Muscle of leg (tissue), 11 donors: ENCODE results near the gene RBM4B. TPM values are rescaled to one million over a fixed set of nuclear protein-coding genes. Genes with fewer than 3 reads are reported as not detected.
"Not testable (repeated sequence)": the region's sequence is repeated elsewhere in the genome, so short reads cannot be mapped to it uniquely, and the experiment has no call there.

Experiments used
- DNase-seq: peaks from one replicate; pipeline ENCODE4 v3.0.0; 2013
- H3K27ac ChIP-seq: one replicate; pipeline ENCODE4 v1.5.1; 2013; ENCODE audit warnings: mild to moderate bottlenecking, low read length, control low read depth
- H3K27me3 ChIP-seq: one replicate; pipeline ENCODE4 v1.6.1; 2013; ENCODE audit warnings: low read length; ENCODE audit not compliant: control insufficient read depth, insufficient read depth
- H3K36me3 ChIP-seq: one replicate; pipeline ENCODE4 v1.6.1; 2013; ENCODE audit warnings: low read length; ENCODE audit not compliant: control insufficient read depth, insufficient read depth
- H3K4me1 ChIP-seq: one replicate; pipeline ENCODE4 v1.6.1; 2013; ENCODE audit warnings: low read length; ENCODE audit not compliant: control insufficient read depth, insufficient read depth
- H3K4me3 ChIP-seq: one replicate; pipeline ENCODE4 v1.5.1; 2013; ENCODE audit warnings: low read length, control low read depth
- H3K9me3 ChIP-seq: replicated peaks from 2 replicates; pipeline ENCODE4 v1.6.1; 2013; ENCODE audit warnings: low read depth, low read length; ENCODE audit not compliant: control insufficient read depth
- WGBS: methylation state at CpG from one replicate; pipeline ENCODE4 v1.1.5; 2013; ENCODE audit warnings: missing lambda C conversion rate; ENCODE audit not compliant: insufficient coverage; 5-methylcytosine and 5-hydroxymethylcytosine counted together
- polyA plus RNA-seq, 8 donors: library from polyadenylated mRNA; unstranded; fragments of 120-200 nt; gene quantifications; one replicate each; pipeline versions ENCODE4 v1.2.1 to v1.2.3, GENCODE V29; 2013; ENCODE audit warnings: inconsistent platforms in 1 of 8, low replicate concordance in 1 of 8; ENCODE audit not compliant: insufficient read length in 8 of 8, insufficient read depth in 1 of 8
- total RNA-seq: library from RNA; stranded (reverse); fragments of 120-200 nt; gene quantifications from one replicate; pipeline ENCODE4 v1.2.4, GENCODE V29; 2013

RBM4B gene
- total and polyA plus RNA-seq, 9 donors = 26.7 to 42.8 (median 31.1) TPM

- WGBS = 81% methylated on average over 24 of the region's 24 CpGs
- H3K4me1 ChIP-seq = peaks cover 37% of the 10 kb centered on the region
- no peak overlapping the region for H3K4me3 ChIP-seq
- DNase-seq = no peak
- no peaks in the 10 kb centered on the region for H3K9me3 ChIP-seq
- no peaks in the 10 kb centered on the region for H3K27me3 ChIP-seq
- peaks cover 73% of the 10 kb centered on the region for H3K36me3 ChIP-seq
- H3K27ac ChIP-seq = peak overlapping the region; percentile 65
Measured at GRCh38 chr11:66643745-66644437, 33.8 kb downstream of the RBM4B start.

- Histone ChIP-seq H3K36me3 (peaks cover 60% of the 10 kb centered on the region), H3K27ac (no peak overlapping the region)
- WGBS = no CpG with 5 or more reads among the region's 3 CpGs
Measured at GRCh38 chr11:66641834-66642233, 35.9 kb downstream of the RBM4B start.

GRCh38 chr11:66639814-66640340, 37.8 kb downstream of the RBM4B start:
- DNase-seq, H3K27me3 ChIP-seq, H3K27ac ChIP-seq, H3K9me3 ChIP-seq: not testable (repeated sequence)
- peaks cover 45% of the 10 kb centered on the region for H3K4me1 ChIP-seq
- WGBS = 84% methylated on average over 2 of the region's 10 CpGs
- H3K4me3 ChIP-seq = peak overlapping the region; percentile 76
- peaks cover 41% of the 10 kb centered on the region for H3K36me3 ChIP-seq

More at GRCh38 chr11:66641834-66642233, 35.9 kb downstream of the RBM4B start:
- Histone ChIP-seq H3K4me3 (peak overlapping the region; percentile 8), H3K4me1 (peaks cover 48% of the 10 kb centered on the region), H3K27me3 (no peaks in the 10 kb centered on the region), H3K9me3 (no peaks in the 10 kb centered on the region)
- DNase-seq = no peak

- Histone ChIP-seq H3K4me1 (peaks cover 43% of the 10 kb centered on the region), H3K36me3 (peaks cover 36% of the 10 kb centered on the region), H3K4me3 (peak overlapping the region; percentile 76), H3K27me3 (no peaks in the 10 kb centered on the region), H3K27ac (peak overlapping the region; percentile 99), H3K9me3 (no peaks in the 10 kb centered on the region)
- peak; percentile 75 for DNase-seq
- 0% methylated on average over 16 of the region's 27 CpGs for WGBS
Measured at GRCh38 chr11:66639066-66639813, 38.4 kb downstream of the RBM4B start.

GRCh38 chr11:66638177-66639065, 39.3 kb downstream of the RBM4B start, which contains the start of gene RBM4:
RBM4 (plus strand) TSS chr11:66638703; CDS start chr11:66639712, 1,009 bp downstream.
- under 1% methylated on average over 60 of the region's 63 CpGs for WGBS
- no peaks in the 10 kb centered on the region for H3K27me3 ChIP-seq
- no peaks in the 10 kb centered on the region for H3K9me3 ChIP-seq
- peak within 1 kb of the TSS; percentile 99 for H3K27ac ChIP-seq
- H3K4me3 ChIP-seq = peak within 1 kb of the TSS; percentile 76
- H3K4me1 ChIP-seq = peaks cover 35% of the 10 kb centered on the region
- peak; percentile 100 for DNase-seq
- H3K36me3 ChIP-seq = peaks cover 31% of the 10 kb centered on the region

- Histone ChIP-seq H3K36me3 (peaks cover 32% of the 10 kb centered on the region), H3K9me3 (no peaks in the 10 kb centered on the region), H3K27ac (peak overlapping the region; percentile 87), H3K4me1 (peaks cover 31% of the 10 kb centered on the region), H3K4me3 (peak overlapping the region; percentile 60), H3K27me3 (no peaks in the 10 kb centered on the region)
- WGBS = 8% methylated on average over 2 of the region's 12 CpGs
- no peak for DNase-seq
Measured at GRCh38 chr11:66637557-66638176, 40.0 kb downstream of the RBM4B start.

- Histone ChIP-seq H3K9me3 (no peaks in the 10 kb centered on the region), H3K36me3 (peaks cover 28% of the 10 kb centered on the region), H3K27me3 (no peaks in the 10 kb centered on the region), H3K4me1 (peaks cover 26% of the 10 kb centered on the region), H3K27ac (no peak overlapping the region), H3K4me3 (no peak overlapping the region)
- 64% methylated on average over 2 of the region's 3 CpGs for WGBS
- no peak for DNase-seq
Measured at GRCh38 chr11:66636411-66636810, 41.3 kb downstream of the RBM4B start.

- no peaks in the 10 kb centered on the region for H3K9me3 ChIP-seq
- no CpG with 5 or more reads among the region's 2 CpGs for WGBS
- peaks cover 32% of the 10 kb centered on the region for H3K36me3 ChIP-seq
- H3K4me3 ChIP-seq = no peak overlapping the region
- H3K27ac ChIP-seq = no peak overlapping the region
- no peak for DNase-seq
- H3K4me1 ChIP-seq = peaks cover 10% of the 10 kb centered on the region
- no peaks in the 10 kb centered on the region for H3K27me3 ChIP-seq
Measured at GRCh38 chr11:66632952-66633351, 44.7 kb downstream of the RBM4B start.

- H3K4me3 ChIP-seq = no peak overlapping the region
- no peaks in the 10 kb centered on the region for H3K4me1 ChIP-seq
- H3K27ac ChIP-seq = no peak overlapping the region
- DNase-seq = no peak
- H3K27me3 ChIP-seq = no peaks in the 10 kb centered on the region
- H3K36me3 ChIP-seq = peaks cover 43% of the 10 kb centered on the region
- WGBS = 93% methylated on average over 5 of the region's 6 CpGs
- no peaks in the 10 kb centered on the region for H3K9me3 ChIP-seq
Measured at GRCh38 chr11:66631883-66632282, 45.8 kb downstream of the RBM4B start.
